ENCODE results near the gene RFPL2.

DNA sequence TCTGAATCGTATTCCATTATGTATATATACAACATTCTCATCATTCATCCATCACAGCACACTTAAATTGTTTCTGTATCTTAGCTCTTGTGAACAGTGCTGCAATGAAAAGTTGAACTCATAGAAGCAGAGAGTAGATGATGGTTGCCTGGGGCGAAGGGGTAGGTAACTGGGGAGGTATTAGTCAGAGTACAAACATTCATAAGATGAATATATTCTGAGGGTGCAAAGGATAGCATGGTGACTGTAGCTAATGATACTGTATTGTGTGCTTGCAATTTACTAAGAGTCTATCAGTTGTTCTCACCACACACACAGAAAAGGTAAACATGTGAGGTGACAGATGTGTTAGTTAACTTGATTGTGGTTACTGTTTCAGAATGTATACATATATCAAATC is 12.6 kb upstream of the RFPL2 start:
- TF ChIP-seq JUN (CRISPR knock-in tag; IDR thresholded peaks at IDR 0.05) (no peak), SP1 (CRISPR knock-in tag; conservative IDR thresholded peaks at IDR 0.05) (no peak), FOXK1 (CRISPR knock-in tag; IDR thresholded peaks at IDR 0.05) (no peak)
- TF ChIP-seq, protein P1, sequence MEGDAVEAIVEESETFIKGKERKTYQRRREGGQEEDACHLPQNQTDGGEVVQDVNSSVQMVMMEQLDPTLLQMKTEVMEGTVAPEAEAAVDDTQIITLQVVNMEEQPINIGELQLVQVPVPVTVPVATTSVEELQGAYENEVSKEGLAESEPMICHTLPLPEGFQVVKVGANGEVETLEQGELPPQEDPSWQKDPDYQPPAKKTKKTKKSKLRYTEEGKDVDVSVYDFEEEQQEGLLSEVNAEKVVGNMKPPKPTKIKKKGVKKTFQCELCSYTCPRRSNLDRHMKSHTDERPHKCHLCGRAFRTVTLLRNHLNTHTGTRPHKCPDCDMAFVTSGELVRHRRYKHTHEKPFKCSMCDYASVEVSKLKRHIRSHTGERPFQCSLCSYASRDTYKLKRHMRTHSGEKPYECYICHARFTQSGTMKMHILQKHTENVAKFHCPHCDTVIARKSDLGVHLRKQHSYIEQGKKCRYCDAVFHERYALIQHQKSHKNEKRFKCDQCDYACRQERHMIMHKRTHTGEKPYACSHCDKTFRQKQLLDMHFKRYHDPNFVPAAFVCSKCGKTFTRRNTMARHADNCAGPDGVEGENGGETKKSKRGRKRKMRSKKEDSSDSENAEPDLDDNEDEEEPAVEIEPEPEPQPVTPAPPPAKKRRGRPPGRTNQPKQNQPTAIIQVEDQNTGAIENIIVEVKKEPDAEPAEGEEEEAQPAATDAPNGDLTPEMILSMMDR (IDR thresholded peaks at IDR 0.05) = no peak

Data from WTC11 (cell line).